ENCODE data around the gene HMGXB4.

HMGXB4 gene

DNA sequence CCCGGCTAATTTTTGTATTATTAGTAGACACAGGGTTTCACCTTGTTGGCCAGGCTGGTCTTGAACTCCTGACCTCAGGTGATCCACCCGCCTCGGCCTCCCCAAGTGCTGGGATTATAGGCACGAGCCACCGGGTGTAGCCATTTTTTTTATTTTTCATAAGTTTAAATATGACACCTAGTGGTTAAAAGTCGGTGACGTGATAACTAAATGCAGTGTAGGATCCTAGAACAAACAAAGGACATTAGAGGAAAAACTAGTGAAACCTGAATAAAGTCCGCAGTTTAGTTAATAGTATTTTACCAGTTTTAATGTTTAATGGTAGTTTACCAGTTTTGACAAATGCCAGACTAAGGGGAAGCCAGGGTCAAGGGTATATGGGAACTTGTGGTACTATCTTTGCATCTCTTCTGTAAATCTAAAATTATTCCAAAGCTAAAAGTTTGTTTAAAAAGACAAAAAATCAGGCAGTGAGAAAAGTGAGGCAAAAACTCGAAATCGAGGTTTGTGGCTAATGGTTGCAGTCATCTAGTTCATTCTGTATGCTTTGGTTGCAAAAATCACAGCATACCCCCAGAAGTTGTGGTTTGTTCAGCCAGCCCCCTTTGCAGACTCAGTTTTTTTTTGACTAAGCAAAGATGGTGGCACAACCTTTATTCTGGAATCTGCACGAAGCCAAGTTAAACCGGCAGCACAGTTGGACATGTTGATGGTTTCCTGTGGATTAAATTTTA, 72.0 kb downstream of the HMGXB4 start:
- no peaks in the 10 kb centered on the region for H3K27me3 ChIP-seq (ENCODE audit: control insufficient read depth in 3 of 3, insufficient read depth in 3 of 3, low read depth in 1 of 3, low read length in 3 of 3)
- H2AFZ ChIP-seq (ENCODE audit: low read length) = no peak overlapping the region
- H2BK120ac ChIP-seq (ENCODE audit: low read depth, low read length) = no peak overlapping the region
- H3K4me2 ChIP-seq (ENCODE audit: insufficient read depth, low read length, poor library complexity, severe bottlenecking) = no peak overlapping the region
- no peak overlapping the region for H2AK5ac ChIP-seq (ENCODE audit: low read depth, low read length)
- DNase-seq (ENCODE audit: low spot score) = no peak
- H2BK12ac ChIP-seq (ENCODE audit: low read length) = no peak overlapping the region
- H3K4ac ChIP-seq (ENCODE audit: low read length) = no peak overlapping the region
- peaks cover 34 to 62% of the 10 kb centered on the region in 2 donors for H3K36me3 ChIP-seq (replicated peaks in 1 of 2; ENCODE audit: control insufficient read depth in 2 of 2, insufficient read depth in 2 of 2, low read length in 2 of 2)
- H3K14ac ChIP-seq (ENCODE audit: low read length) = no peak overlapping the region
- no peak overlapping the region for H3K18ac ChIP-seq (ENCODE audit: low read length)
- H3K9me3 ChIP-seq (replicated peaks in 1 of 2; ENCODE audit: control insufficient read depth in 2 of 2, insufficient read depth in 1 of 2, low read depth in 1 of 2, low read length in 2 of 2) = no peaks in the 10 kb centered on the region
- H3K9ac ChIP-seq (ENCODE audit: low read depth, low read length, poor library complexity) = no peak overlapping the region
- no peaks in the 10 kb centered on the region for H3K79me1 ChIP-seq (ENCODE audit: low read depth, low read length)
- no peak overlapping the region for H4K8ac ChIP-seq (ENCODE audit: low read depth, low read length)
- H3K27ac ChIP-seq (replicated peaks; ENCODE audit: low read length) = no peak overlapping the region
- no peak overlapping the region for H3K23ac ChIP-seq (ENCODE audit: low read depth, low read length, poor library complexity)
- H2BK5ac ChIP-seq (ENCODE audit: low read length) = no peak overlapping the region
- no peak overlapping the region for H4K91ac ChIP-seq (ENCODE audit: low read depth, low read length, poor library complexity)
- no peaks in the 10 kb centered on the region for H3K4me1 ChIP-seq (ENCODE audit: control insufficient read depth in 2 of 2, insufficient read depth in 1 of 2, low read depth in 1 of 2, low read length in 2 of 2)
- no peak overlapping the region for H3K4me3 ChIP-seq (ENCODE audit: low read length in 2 of 2)
- no peak overlapping the region for H2BK15ac ChIP-seq (ENCODE audit: low read length)
- WGBS, 2 donors (ENCODE audit: extremely low coverage in 2 of 2, insufficient read length in 2 of 2, insufficient replicate concordance in 1 of 2) = no CpG with 5 or more reads among the region's 12 CpGs

DNA sequence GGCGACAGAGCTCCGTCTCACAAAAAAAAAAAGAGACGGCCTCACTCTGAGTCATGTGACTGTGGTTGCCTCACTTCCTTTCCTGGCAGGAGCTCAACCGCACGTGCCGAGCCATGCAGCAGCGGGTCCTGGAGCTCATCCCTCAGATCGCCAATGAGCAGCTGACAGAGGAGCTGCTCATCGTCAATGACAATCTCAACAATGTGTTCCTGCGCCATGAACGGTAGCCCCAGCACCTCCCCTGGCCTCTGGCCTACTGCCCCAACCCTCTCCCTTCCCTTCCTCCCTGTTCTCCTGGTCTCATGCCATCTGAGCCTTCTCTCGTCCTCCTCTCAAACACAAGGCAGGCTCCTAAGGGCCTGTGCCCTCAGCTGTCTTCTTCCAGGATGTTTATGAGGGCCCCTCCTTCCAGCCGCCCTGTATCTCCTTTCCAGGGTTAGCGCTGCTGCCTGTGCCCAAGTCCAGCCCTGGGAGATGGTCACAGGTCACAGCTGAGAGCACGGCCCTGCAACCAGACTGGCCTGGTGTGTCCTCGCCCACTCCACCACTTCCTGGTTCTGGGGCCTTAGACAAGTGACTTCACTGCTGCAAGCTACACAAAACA, 73.1 kb downstream of the HMGXB4 start:
- no peak for DNase-seq (ENCODE audit: low spot score)

DNA sequence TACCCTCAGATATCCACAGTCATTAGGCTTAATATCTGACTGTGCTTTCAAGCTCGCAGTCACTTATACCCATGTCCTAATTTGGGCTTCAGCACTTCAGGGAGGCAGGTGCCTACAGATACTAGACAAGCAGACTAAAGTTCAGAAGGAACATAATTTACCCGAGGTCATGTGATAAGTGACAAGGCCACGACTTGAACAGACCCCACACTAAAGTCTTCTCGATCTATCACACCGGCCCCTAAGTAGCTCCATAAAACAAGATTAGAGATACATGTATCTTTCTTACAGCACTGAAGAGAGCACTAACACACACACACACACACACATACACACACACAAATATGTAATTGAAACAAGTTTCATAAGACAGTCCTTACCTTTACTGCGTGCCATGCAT, 75.0 kb downstream of the HMGXB4 start:
- WGBS, 2 donors (ENCODE audit: extremely low coverage in 2 of 2, insufficient read length in 2 of 2, insufficient replicate concordance in 1 of 2) = no CpG with 5 or more reads among the region's 6 CpGs
- no peak for DNase-seq (ENCODE audit: low spot score)
- no peak overlapping the region for H2BK15ac ChIP-seq (ENCODE audit: low read length)

More for the DNA sequence above, 73.1 kb downstream of the HMGXB4 start:
- H3K9me3 ChIP-seq (replicated peaks in 1 of 2; ENCODE audit: control insufficient read depth in 2 of 2, insufficient read depth in 1 of 2, low read depth in 1 of 2, low read length in 2 of 2) = no peaks in the 10 kb centered on the region
- H3K36me3 ChIP-seq (replicated peaks in 1 of 2; ENCODE audit: control insufficient read depth in 2 of 2, insufficient read depth in 2 of 2, low read length in 2 of 2) = peaks cover 32 to 64% of the 10 kb centered on the region in 2 donors
- no peaks in the 10 kb centered on the region for H3K4me1 ChIP-seq (ENCODE audit: control insufficient read depth in 2 of 2, insufficient read depth in 1 of 2, low read depth in 1 of 2, low read length in 2 of 2)
- no peak overlapping the region for H3K14ac ChIP-seq (ENCODE audit: low read length)
- H4K8ac ChIP-seq (ENCODE audit: low read depth, low read length) = no peak overlapping the region
- WGBS, 2 donors (ENCODE audit: extremely low coverage in 2 of 2, insufficient read length in 2 of 2, insufficient replicate concordance in 1 of 2) = no CpG with 5 or more reads among the region's 16 CpGs
- no peak overlapping the region for H3K27ac ChIP-seq (replicated peaks; ENCODE audit: low read length)
- H3K27me3 ChIP-seq (ENCODE audit: control insufficient read depth in 3 of 3, insufficient read depth in 3 of 3, low read depth in 1 of 3, low read length in 3 of 3) = no peaks in the 10 kb centered on the region
- no peak overlapping the region for H2BK120ac ChIP-seq (ENCODE audit: low read depth, low read length)
- H2BK12ac ChIP-seq (ENCODE audit: low read length) = no peak overlapping the region
- H3K4me2 ChIP-seq (ENCODE audit: insufficient read depth, low read length, poor library complexity, severe bottlenecking) = no peak overlapping the region
- H2AK5ac ChIP-seq (ENCODE audit: low read depth, low read length) = no peak overlapping the region
- H2BK15ac ChIP-seq (ENCODE audit: low read length) = peak overlapping the region; percentile 32
- H4K91ac ChIP-seq (ENCODE audit: low read depth, low read length, poor library complexity) = no peak overlapping the region
- H3K18ac ChIP-seq (ENCODE audit: low read length) = no peak overlapping the region
- H3K9ac ChIP-seq (ENCODE audit: low read depth, low read length, poor library complexity) = peak overlapping the region; percentile 50
- no peak overlapping the region for H3K4me3 ChIP-seq (ENCODE audit: low read length in 2 of 2)
- H2AFZ ChIP-seq (ENCODE audit: low read length) = no peak overlapping the region
- H3K79me1 ChIP-seq (ENCODE audit: low read depth, low read length) = no peaks in the 10 kb centered on the region
- no peak overlapping the region for H3K23ac ChIP-seq (ENCODE audit: low read depth, low read length, poor library complexity)
- H2BK5ac ChIP-seq (ENCODE audit: low read length) = no peak overlapping the region
- H3K4ac ChIP-seq (ENCODE audit: low read length) = no peak overlapping the region

DNA sequence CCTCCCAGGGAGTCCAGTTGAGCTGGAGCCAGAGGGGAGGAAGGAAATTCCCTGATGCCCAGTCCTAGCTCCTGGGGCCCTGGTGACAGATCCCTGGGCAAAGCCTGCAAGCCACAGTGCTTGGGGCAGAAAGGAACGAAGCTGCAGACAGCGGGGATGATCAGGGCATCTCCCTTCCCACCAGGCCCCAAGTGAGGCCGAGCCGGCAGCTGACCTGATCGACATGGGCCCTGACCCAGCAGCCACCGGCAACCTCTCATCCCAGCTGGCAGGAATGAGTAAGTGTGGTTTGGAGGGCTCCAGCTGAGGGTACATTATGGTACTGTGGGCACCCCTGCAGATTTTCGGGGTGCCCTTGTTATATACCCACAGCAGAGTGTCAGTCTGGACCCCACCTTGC, 75.9 kb downstream of the HMGXB4 start:
- Histone ChIP-seq H3K23ac (ENCODE audit: low read depth, low read length, poor library complexity) (no peak overlapping the region), H3K9me3 (replicated peaks in 1 of 2; ENCODE audit: control insufficient read depth in 2 of 2, insufficient read depth in 1 of 2, low read depth in 1 of 2, low read length in 2 of 2) (peaks cover 0 to 2% of the 10 kb centered on the region in 2 donors), H2AFZ (ENCODE audit: low read length) (no peak overlapping the region), H3K4ac (ENCODE audit: low read length) (no peak overlapping the region), H2BK120ac (ENCODE audit: low read depth, low read length) (no peak overlapping the region), H3K14ac (ENCODE audit: low read length) (no peak overlapping the region), H3K4me3 (ENCODE audit: low read length in 2 of 2) (no peak overlapping the region), H3K9ac (ENCODE audit: low read depth, low read length, poor library complexity) (no peak overlapping the region), H2BK12ac (ENCODE audit: low read length) (no peak overlapping the region), H4K91ac (ENCODE audit: low read depth, low read length, poor library complexity) (no peak overlapping the region), H2AK5ac (ENCODE audit: low read depth, low read length) (no peak overlapping the region), H2BK5ac (ENCODE audit: low read length) (no peak overlapping the region), H2BK15ac (ENCODE audit: low read length) (no peak overlapping the region), H3K27ac (replicated peaks; ENCODE audit: low read length) (no peak overlapping the region), H4K8ac (ENCODE audit: low read depth, low read length) (no peak overlapping the region), H3K18ac (ENCODE audit: low read length) (no peak overlapping the region), H3K79me1 (ENCODE audit: low read depth, low read length) (no peaks in the 10 kb centered on the region), H3K4me2 (ENCODE audit: insufficient read depth, low read length, poor library complexity, severe bottlenecking) (no peak overlapping the region), H3K27me3 (ENCODE audit: control insufficient read depth in 3 of 3, insufficient read depth in 3 of 3, low read depth in 1 of 3, low read length in 3 of 3) (no peaks in the 10 kb centered on the region), H3K4me1 (ENCODE audit: control insufficient read depth in 2 of 2, insufficient read depth in 1 of 2, low read depth in 1 of 2, low read length in 2 of 2) (peaks cover 0 to 12% of the 10 kb centered on the region in 2 donors), H3K36me3 (replicated peaks in 1 of 2; ENCODE audit: control insufficient read depth in 2 of 2, insufficient read depth in 2 of 2, low read length in 2 of 2) (peaks cover 31 to 58% of the 10 kb centered on the region in 2 donors)
- DNase-seq (ENCODE audit: low spot score) = no peak
- WGBS, 2 donors (ENCODE audit: extremely low coverage in 2 of 2, insufficient read length in 2 of 2, insufficient replicate concordance in 1 of 2) = no CpG with 5 or more reads among the region's 7 CpGs

More for the DNA sequence above, 75.0 kb downstream of the HMGXB4 start:
- Histone ChIP-seq H3K14ac (ENCODE audit: low read length) (no peak overlapping the region), H2BK120ac (ENCODE audit: low read depth, low read length) (no peak overlapping the region), H3K4me2 (ENCODE audit: insufficient read depth, low read length, poor library complexity, severe bottlenecking) (no peak overlapping the region), H3K9ac (ENCODE audit: low read depth, low read length, poor library complexity) (no peak overlapping the region), H3K4me1 (ENCODE audit: control insufficient read depth in 2 of 2, insufficient read depth in 1 of 2, low read depth in 1 of 2, low read length in 2 of 2) (peaks cover 0 to 3% of the 10 kb centered on the region in 2 donors), H2AFZ (ENCODE audit: low read length) (no peak overlapping the region), H3K4ac (ENCODE audit: low read length) (no peak overlapping the region), H3K36me3 (replicated peaks in 1 of 2; ENCODE audit: control insufficient read depth in 2 of 2, insufficient read depth in 2 of 2, low read length in 2 of 2) (peaks cover 38 to 66% of the 10 kb centered on the region in 2 donors), H3K9me3 (replicated peaks in 1 of 2; ENCODE audit: control insufficient read depth in 2 of 2, insufficient read depth in 1 of 2, low read depth in 1 of 2, low read length in 2 of 2) (peaks cover 0 to 2% of the 10 kb centered on the region in 2 donors), H3K4me3 (ENCODE audit: low read length in 2 of 2) (no peak overlapping the region), H4K91ac (ENCODE audit: low read depth, low read length, poor library complexity) (no peak overlapping the region), H2BK12ac (ENCODE audit: low read length) (no peak overlapping the region), H4K8ac (ENCODE audit: low read depth, low read length) (no peak overlapping the region), H3K79me1 (ENCODE audit: low read depth, low read length) (no peaks in the 10 kb centered on the region), H2AK5ac (ENCODE audit: low read depth, low read length) (no peak overlapping the region), H3K27ac (replicated peaks; ENCODE audit: low read length) (no peak overlapping the region), H3K23ac (ENCODE audit: low read depth, low read length, poor library complexity) (no peak overlapping the region), H3K18ac (ENCODE audit: low read length) (no peak overlapping the region), H2BK5ac (ENCODE audit: low read length) (no peak overlapping the region), H3K27me3 (ENCODE audit: control insufficient read depth in 3 of 3, insufficient read depth in 3 of 3, low read depth in 1 of 3, low read length in 3 of 3) (no peaks in the 10 kb centered on the region)
